Measurements from ENCODE around the gene ACE2. TPM values are rescaled to one million over a fixed set of nuclear protein-coding genes. Genes with fewer than 3 reads are reported as not detected.

Gene ACE2
- total and polyA plus RNA-seq, 2 donors (not counting 1 experiment from before 2014, with no cell fraction given), result not detected

DNA sequence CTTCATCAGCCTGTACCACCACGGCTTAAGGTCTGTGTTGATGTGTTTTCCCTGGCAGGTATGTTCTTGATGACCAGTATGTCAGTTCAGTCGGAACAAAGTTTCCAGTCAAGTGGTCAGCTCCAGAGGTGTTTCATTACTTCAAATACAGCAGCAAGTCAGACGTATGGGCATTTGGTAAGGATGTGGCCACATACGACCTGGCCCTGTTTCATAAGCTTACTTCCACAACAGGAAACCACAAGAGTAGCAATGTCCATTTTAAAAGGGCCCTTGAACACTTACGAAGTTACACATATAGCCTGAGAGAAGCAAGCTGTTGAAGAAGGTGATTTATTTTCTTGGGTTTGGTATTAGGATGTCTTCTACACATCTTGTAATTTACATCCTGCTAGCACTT lies 54.0 kb downstream of the ACE2 start:
- Histone ChIP-seq H3K36me3 (replicated peaks in 1 of 2; ENCODE audit: control extremely low read depth in 1 of 2, control insufficient read depth in 1 of 2, extremely low read depth in 1 of 2, insufficient read depth in 2 of 2, low read length in 1 of 2) (no peaks in the 10 kb centered on the region), H3K27me3 (replicated peaks in 1 of 4; ENCODE audit: control extremely low read depth in 1 of 4, control insufficient read depth in 3 of 4, insufficient read depth in 4 of 4, low read length in 3 of 4) (no peaks in the 10 kb centered on the region), H3K79me2 (ENCODE audit: control insufficient read depth, insufficient read depth, low read length) (no peaks in the 10 kb centered on the region), H3K9me3 (ENCODE audit: control extremely low read depth in 1 of 3, control insufficient read depth in 2 of 3, insufficient read depth in 1 of 3, low read length in 2 of 3) (no peaks in the 10 kb centered on the region), H4K20me1 (ENCODE audit: control insufficient read depth, insufficient read depth, low read length, poor library complexity, severe bottlenecking) (no peaks in the 10 kb centered on the region), H3K4me2 (replicated peaks; ENCODE audit: low read depth, low read length, poor library complexity, severe bottlenecking) (no peak overlapping the region), H3K4me1 (ENCODE audit: control insufficient read depth in 2 of 2, insufficient read depth in 2 of 2, low read length in 2 of 2) (no peaks in the 10 kb centered on the region), H3K9ac (ENCODE audit: low read length) (no peak overlapping the region), H3K4me3 (ENCODE audit: control extremely low read depth in 1 of 5, extremely low read depth in 1 of 5, insufficient read depth in 1 of 5, low read depth in 2 of 5, low read length in 4 of 5) (no peak overlapping the region), H3K27ac (ENCODE audit: low read length in 2 of 2) (no peak overlapping the region), H2AFZ (ENCODE audit: insufficient read depth, low read depth, low read length, poor library complexity, severe bottlenecking) (no peak overlapping the region)
- WGBS (ENCODE audit: insufficient coverage), result no CpG with 5 or more reads among the region's 5 CpGs
- DNase-seq (no peak), ATAC-seq (ENCODE audit: low read depth) (no peak)
- TF ChIP-seq CTCF (IDR thresholded peaks at IDR 0.05) (no peak), EZH2 (IDR thresholded peaks at IDR 0.05; ENCODE audit: borderline replicate concordance, insufficient read depth, low read depth, low read length, poor library complexity, severe bottlenecking) (no peak)
- intact Hi-C loops (cut with micrococcal nuclease), result no loop called here
- ChIA-PET POLR2A (no interaction called here), CTCF (no interaction called here)
- Mint-ChIP-seq H3K4me3 (no peak overlapping the region), H3K9me3 (ENCODE audit: insufficient read depth) (no peaks in the 10 kb centered on the region), H3K4me1 (no peaks in the 10 kb centered on the region), H3K27ac (no peak overlapping the region), H3K27me3 (no peaks in the 10 kb centered on the region)

DNA sequence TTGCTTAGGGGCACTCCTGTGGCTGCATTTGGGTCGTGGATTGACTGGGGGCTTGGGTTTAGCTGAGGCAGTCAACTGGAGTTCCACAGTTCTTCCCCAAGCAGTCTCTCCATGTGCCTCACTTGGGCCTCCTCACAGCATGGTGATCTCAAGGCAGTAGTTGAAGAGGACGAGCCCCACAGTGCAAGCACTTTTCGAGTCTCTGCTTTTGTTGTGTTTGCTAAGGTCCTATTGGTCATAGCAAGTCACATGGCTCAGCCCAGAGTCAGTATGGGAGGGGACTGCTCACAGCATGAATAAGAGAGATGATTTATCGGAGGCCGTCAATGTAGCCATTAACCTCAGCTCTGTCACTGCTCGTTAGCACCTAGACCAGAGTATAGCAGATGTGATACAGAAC lies 70.4 kb downstream of the ACE2 start:
- ChIA-PET POLR2A (no interaction called here), CTCF (no interaction called here)
- Histone ChIP-seq H3K4me3 (ENCODE audit: control extremely low read depth in 1 of 5, extremely low read depth in 1 of 5, insufficient read depth in 1 of 5, low read depth in 2 of 5, low read length in 4 of 5) (no peak overlapping the region), H3K4me2 (replicated peaks; ENCODE audit: low read depth, low read length, poor library complexity, severe bottlenecking) (no peak overlapping the region), H3K9me3 (ENCODE audit: control extremely low read depth in 1 of 3, control insufficient read depth in 2 of 3, insufficient read depth in 1 of 3, low read length in 2 of 3) (no peaks in the 10 kb centered on the region), H3K27ac (ENCODE audit: low read length in 2 of 2) (no peak overlapping the region), H3K79me2 (ENCODE audit: control insufficient read depth, insufficient read depth, low read length) (no peaks in the 10 kb centered on the region), H3K27me3 (replicated peaks in 1 of 4; ENCODE audit: control extremely low read depth in 1 of 4, control insufficient read depth in 3 of 4, insufficient read depth in 4 of 4, low read length in 3 of 4) (peaks cover 0 to 6% (median 0%) of the 10 kb centered on the region in 4 experiments), H4K20me1 (ENCODE audit: control insufficient read depth, insufficient read depth, low read length, poor library complexity, severe bottlenecking) (no peaks in the 10 kb centered on the region), H3K4me1 (ENCODE audit: control insufficient read depth in 2 of 2, insufficient read depth in 2 of 2, low read length in 2 of 2) (no peaks in the 10 kb centered on the region), H2AFZ (ENCODE audit: insufficient read depth, low read depth, low read length, poor library complexity, severe bottlenecking) (no peak overlapping the region), H3K36me3 (replicated peaks in 1 of 2; ENCODE audit: control extremely low read depth in 1 of 2, control insufficient read depth in 1 of 2, extremely low read depth in 1 of 2, insufficient read depth in 2 of 2, low read length in 1 of 2) (no peaks in the 10 kb centered on the region), H3K9ac (ENCODE audit: low read length) (no peak overlapping the region)
- no peak overlapping the region for H3K4me3 Mint-ChIP-seq
- no peaks in the 10 kb centered on the region for H3K9me3 Mint-ChIP-seq (ENCODE audit: insufficient read depth)
- TF ChIP-seq CTCF (IDR thresholded peaks at IDR 0.05), result no peak
- no peak for TF ChIP-seq EZH2 (IDR thresholded peaks at IDR 0.05; ENCODE audit: borderline replicate concordance, insufficient read depth, low read depth, low read length, poor library complexity, severe bottlenecking)
- H3K27me3 Mint-ChIP-seq, result no peaks in the 10 kb centered on the region
- DNase-seq, result no peak
- no peaks in the 10 kb centered on the region for H3K4me1 Mint-ChIP-seq
- intact Hi-C loops (cut with micrococcal nuclease), result no loop called here
- WGBS (ENCODE audit: insufficient coverage), result 100% methylated on average over 1 of the region's 6 CpGs
- no peak overlapping the region for H3K27ac Mint-ChIP-seq
- ATAC-seq (ENCODE audit: low read depth), result no peak

Data from B cell (primary cell).